ENCODE data around the gene RELN. TPM values are rescaled to one million over a fixed set of nuclear protein-coding genes. Genes with fewer than 3 reads are reported as not detected.

RELN gene
- total and polyA plus RNA-seq, 2 donors (not counting 1 experiment from before 2014, with no cell fraction given) = 0.33 to 31.8 TPM

GRCh38 chr7:103539875-103540274 is 449.6 kb downstream of the RELN start:
- no peak for TF ChIP-seq EZH2 (IDR thresholded peaks at IDR 0.05; ENCODE audit: low read length, missing control alignments)
- TF ChIP-seq, protein P1, sequence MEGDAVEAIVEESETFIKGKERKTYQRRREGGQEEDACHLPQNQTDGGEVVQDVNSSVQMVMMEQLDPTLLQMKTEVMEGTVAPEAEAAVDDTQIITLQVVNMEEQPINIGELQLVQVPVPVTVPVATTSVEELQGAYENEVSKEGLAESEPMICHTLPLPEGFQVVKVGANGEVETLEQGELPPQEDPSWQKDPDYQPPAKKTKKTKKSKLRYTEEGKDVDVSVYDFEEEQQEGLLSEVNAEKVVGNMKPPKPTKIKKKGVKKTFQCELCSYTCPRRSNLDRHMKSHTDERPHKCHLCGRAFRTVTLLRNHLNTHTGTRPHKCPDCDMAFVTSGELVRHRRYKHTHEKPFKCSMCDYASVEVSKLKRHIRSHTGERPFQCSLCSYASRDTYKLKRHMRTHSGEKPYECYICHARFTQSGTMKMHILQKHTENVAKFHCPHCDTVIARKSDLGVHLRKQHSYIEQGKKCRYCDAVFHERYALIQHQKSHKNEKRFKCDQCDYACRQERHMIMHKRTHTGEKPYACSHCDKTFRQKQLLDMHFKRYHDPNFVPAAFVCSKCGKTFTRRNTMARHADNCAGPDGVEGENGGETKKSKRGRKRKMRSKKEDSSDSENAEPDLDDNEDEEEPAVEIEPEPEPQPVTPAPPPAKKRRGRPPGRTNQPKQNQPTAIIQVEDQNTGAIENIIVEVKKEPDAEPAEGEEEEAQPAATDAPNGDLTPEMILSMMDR (conservative IDR thresholded peaks at IDR 0.05 in 1 of 2, IDR thresholded peaks at IDR 0.05 in 1 of 2; ENCODE audit: low read depth in 1 of 2, low read length in 2 of 2) = no peak
- Histone ChIP-seq H3K4me3 (replicated peaks in 1 of 4; ENCODE audit: control extremely low read depth in 1 of 4, insufficient read depth in 1 of 4, low read depth in 3 of 4, low read length in 4 of 4) (no peak overlapping the region), H3K4me2 (ENCODE audit: extremely low read depth, insufficient read depth, low read length) (no peak overlapping the region), H4K20me1 (ENCODE audit: control insufficient read depth, extremely low read depth, insufficient read depth, low read length) (no peaks in the 10 kb centered on the region), H2AFZ (ENCODE audit: low read length) (no peak overlapping the region), H3K9ac (ENCODE audit: insufficient read depth, low read length) (no peak overlapping the region), H3K4me1 (ENCODE audit: control insufficient read depth, extremely low read depth, insufficient read depth, low read length) (no peaks in the 10 kb centered on the region), H3K27me3 (ENCODE audit: control insufficient read depth, insufficient read depth, low read length) (no peaks in the 10 kb centered on the region), H3K79me2 (ENCODE audit: control insufficient read depth, insufficient read depth, low read length) (no peaks in the 10 kb centered on the region), H3K36me3 (ENCODE audit: control insufficient read depth, insufficient read depth, low read length) (no peaks in the 10 kb centered on the region), H3K9me3 (ENCODE audit: control insufficient read depth, insufficient read depth, low read depth, low read length) (no peaks in the 10 kb centered on the region), H3K27ac (ENCODE audit: insufficient read depth, low read length) (no peak overlapping the region)
- no peak for DNase-seq (ENCODE audit: low read depth in 2 of 2)

DNA sequence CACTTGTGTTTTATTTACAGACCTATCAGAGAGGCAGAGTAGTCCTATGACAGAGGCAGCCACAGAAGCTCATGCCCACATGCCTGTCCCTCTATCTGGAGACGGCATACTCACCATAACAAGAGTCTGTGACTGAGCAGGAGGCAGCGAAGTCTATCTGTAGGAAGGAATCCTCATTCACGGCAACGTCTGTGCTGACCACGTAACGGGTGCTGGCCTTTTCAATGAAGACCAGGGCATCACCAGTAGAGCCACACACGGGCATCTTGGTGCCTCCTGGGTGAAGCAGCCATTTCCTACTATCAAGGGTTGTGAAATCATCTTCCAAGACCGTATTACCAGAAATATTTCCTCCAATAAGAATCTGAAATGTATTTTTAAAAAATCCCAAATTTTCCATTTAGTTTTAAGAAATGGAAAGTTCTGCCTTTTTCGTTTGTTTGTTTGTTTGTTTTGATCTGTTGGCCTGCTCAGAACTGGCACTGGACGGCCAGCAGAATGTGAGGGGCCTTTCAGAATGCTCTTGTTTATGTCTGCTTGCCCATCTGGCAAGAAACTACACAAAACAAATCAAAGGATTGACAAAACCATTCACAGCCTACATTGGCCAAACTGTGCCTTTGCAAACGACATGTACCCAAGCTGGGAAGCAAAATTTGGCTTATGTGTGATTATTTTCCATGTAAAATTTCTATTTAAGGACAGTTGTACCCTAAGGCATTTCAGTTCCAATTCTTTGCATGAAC is 450.3 kb downstream of the RELN start:
- no peak overlapping the region for H3K9ac ChIP-seq (ENCODE audit: insufficient read depth, low read length)
- no peaks in the 10 kb centered on the region for H3K27me3 ChIP-seq (ENCODE audit: control insufficient read depth, insufficient read depth, low read length)
- no peaks in the 10 kb centered on the region for H3K9me3 ChIP-seq (ENCODE audit: control insufficient read depth, insufficient read depth, low read depth, low read length)
- H2AFZ ChIP-seq (ENCODE audit: low read length) = no peak overlapping the region
- TF ChIP-seq, protein P1 (conservative IDR thresholded peaks at IDR 0.05 in 1 of 2, IDR thresholded peaks at IDR 0.05 in 1 of 2; ENCODE audit: low read depth in 1 of 2, low read length in 2 of 2) = no peak
- no peak for TF ChIP-seq EZH2 (IDR thresholded peaks at IDR 0.05; ENCODE audit: low read length, missing control alignments)
- no peak overlapping the region for H3K4me3 ChIP-seq (replicated peaks in 1 of 4; ENCODE audit: control extremely low read depth in 1 of 4, insufficient read depth in 1 of 4, low read depth in 3 of 4, low read length in 4 of 4)
- no peak overlapping the region for H3K4me2 ChIP-seq (ENCODE audit: extremely low read depth, insufficient read depth, low read length)
- H3K79me2 ChIP-seq (ENCODE audit: control insufficient read depth, insufficient read depth, low read length) = no peaks in the 10 kb centered on the region
- H3K36me3 ChIP-seq (ENCODE audit: control insufficient read depth, insufficient read depth, low read length) = no peaks in the 10 kb centered on the region
- H4K20me1 ChIP-seq (ENCODE audit: control insufficient read depth, extremely low read depth, insufficient read depth, low read length) = no peaks in the 10 kb centered on the region
- H3K4me1 ChIP-seq (ENCODE audit: control insufficient read depth, extremely low read depth, insufficient read depth, low read length) = no peaks in the 10 kb centered on the region
- DNase-seq (ENCODE audit: low read depth in 2 of 2) = no peak
- no peak overlapping the region for H3K27ac ChIP-seq (ENCODE audit: insufficient read depth, low read length)

DNA sequence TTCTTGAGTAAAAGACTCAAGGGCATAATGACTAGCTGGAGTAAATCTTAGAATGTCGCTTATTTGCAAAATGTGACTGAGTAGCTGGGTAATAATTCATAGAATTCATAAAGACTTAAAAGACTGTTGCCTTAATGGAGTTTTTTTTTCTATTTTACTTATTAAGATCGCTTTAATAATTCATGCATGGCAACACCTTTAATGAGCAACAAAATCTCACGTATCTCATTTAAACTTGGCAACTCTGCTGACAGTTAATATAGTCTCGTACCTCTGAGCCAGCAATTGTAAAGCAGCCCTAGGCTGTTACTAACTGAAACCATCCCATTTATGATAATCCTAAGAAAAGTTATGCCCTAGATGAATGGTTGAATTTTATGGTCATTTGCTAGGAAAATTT is 455.7 kb downstream of the RELN start:
- Histone ChIP-seq H3K36me3 (ENCODE audit: control insufficient read depth, insufficient read depth, low read length) (no peaks in the 10 kb centered on the region), H3K9me3 (ENCODE audit: control insufficient read depth, insufficient read depth, low read depth, low read length) (no peaks in the 10 kb centered on the region), H3K79me2 (ENCODE audit: control insufficient read depth, insufficient read depth, low read length) (no peaks in the 10 kb centered on the region), H4K20me1 (ENCODE audit: control insufficient read depth, extremely low read depth, insufficient read depth, low read length) (no peaks in the 10 kb centered on the region), H3K4me1 (ENCODE audit: control insufficient read depth, extremely low read depth, insufficient read depth, low read length) (no peaks in the 10 kb centered on the region), H3K27ac (ENCODE audit: insufficient read depth, low read length) (no peak overlapping the region), H3K27me3 (ENCODE audit: control insufficient read depth, insufficient read depth, low read length) (no peaks in the 10 kb centered on the region), H3K4me2 (ENCODE audit: extremely low read depth, insufficient read depth, low read length) (no peak overlapping the region), H3K9ac (ENCODE audit: insufficient read depth, low read length) (no peak overlapping the region), H2AFZ (ENCODE audit: low read length) (no peak overlapping the region), H3K4me3 (replicated peaks in 1 of 4; ENCODE audit: control extremely low read depth in 1 of 4, insufficient read depth in 1 of 4, low read depth in 3 of 4, low read length in 4 of 4) (no peak overlapping the region)
- TF ChIP-seq, protein P1 (conservative IDR thresholded peaks at IDR 0.05 in 1 of 2, IDR thresholded peaks at IDR 0.05 in 1 of 2; ENCODE audit: low read depth in 1 of 2, low read length in 2 of 2) = no peak
- no peak for TF ChIP-seq EZH2 (IDR thresholded peaks at IDR 0.05; ENCODE audit: low read length, missing control alignments)
- no peak for DNase-seq (ENCODE audit: low read depth in 2 of 2)

All from fibroblast of lung (primary cell).